Ecto neural progenitor cell (in vitro differentiated cells): ENCODE data around the gene COP1.

Source experiments
- DNase-seq: peaks from one replicate; pipeline ENCODE4 v3.0.0-alpha.2; 2018; ENCODE audit warnings: low spot score

COP1 gene

DNA sequence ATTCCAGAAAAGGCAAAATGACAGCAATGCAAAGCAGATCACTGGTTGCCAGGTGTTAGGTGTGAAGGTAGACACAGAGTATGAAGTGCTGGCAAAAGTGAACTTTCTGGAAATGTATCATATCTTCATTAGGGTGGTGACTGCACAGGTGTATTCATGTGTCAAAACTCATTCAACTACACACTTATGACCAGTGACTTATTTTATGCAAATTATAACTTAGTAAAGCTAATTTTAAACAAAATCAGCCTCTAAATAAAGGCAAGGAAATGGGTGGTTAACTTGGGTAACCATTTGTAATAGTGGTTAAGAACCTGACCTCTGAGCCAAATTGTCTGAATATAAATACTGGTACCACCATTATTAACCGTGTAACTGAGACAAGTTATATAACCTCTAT, 7.4 kb downstream of the COP1 start:
- no peak for DNase-seq

DNA sequence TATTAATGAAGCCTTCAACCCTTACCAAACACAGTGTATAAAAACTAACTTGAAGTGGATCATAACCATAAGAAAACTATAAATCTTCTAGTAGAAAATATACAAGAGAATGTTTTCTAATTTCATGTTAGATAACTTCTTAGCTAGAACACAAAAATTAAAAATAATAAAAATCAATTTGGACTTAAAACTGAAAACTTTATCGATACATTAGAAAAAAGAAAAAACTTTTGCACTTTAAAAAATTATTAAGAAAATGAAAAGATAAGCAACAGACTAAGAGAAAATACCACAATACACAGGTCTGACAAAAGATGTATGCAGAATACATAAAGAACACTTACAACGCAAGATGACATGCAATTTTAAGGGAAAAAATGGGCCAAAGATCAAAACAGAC, 8.7 kb downstream of the COP1 start:
- no peak for DNase-seq

DNA sequence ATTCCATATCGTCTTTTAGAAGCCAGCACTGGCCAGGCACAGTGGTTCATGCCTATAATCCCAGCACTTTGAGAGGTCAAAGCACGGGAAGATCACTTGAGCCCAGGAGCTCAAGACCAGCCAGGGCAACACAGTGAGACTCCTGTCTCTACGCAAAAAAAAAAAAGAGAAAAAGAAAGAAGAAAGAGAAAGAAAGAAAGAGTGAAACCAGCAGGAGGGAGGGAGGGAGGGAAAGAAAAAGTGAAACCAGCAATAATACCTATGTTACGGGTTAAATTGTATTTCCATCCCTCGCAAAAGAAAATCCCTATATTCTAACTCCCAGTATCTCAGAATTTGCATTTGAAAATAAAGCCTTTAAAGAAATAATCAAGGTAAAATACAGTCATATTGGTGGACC, 10.4 kb downstream of the COP1 start:
- no peak for DNase-seq

DNA sequence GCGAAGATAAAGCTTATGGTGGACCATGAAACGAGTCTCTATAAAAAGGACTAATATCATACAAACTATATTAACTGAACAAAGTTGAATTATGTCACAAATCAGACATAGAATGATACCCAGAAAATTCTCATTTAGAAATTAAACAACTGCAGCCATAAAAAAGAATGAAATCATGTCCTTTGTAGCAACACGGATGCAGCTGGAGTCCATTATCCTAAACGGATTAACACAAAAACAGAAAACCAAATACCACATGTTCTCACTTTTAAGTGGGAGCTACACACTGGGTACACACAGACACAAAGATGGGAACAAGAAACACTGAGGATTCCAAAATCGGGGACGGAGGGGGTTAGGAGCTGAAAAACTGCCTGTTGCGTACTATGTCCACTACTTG, 11.5 kb downstream of the COP1 start:
- no peak for DNase-seq

DNA sequence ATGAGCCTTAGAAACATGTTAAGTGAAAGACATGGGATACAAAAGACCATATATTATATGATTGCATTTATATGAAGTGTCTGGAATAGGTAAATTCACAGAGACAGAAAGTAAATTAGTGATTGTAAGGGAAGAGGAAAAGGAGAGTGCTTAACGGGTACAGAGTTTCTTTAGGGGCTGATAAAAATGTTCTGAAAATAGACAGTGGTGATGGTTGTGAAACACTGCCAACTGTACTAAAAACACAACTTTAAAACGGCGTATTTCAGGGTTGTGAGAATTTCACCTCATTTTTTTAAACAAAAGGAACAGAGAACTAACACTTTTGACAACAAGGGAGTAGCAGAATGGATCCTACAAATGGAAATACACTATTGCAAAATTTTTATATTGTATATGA, 13.4 kb downstream of the COP1 start:
- no peak for DNase-seq

DNA sequence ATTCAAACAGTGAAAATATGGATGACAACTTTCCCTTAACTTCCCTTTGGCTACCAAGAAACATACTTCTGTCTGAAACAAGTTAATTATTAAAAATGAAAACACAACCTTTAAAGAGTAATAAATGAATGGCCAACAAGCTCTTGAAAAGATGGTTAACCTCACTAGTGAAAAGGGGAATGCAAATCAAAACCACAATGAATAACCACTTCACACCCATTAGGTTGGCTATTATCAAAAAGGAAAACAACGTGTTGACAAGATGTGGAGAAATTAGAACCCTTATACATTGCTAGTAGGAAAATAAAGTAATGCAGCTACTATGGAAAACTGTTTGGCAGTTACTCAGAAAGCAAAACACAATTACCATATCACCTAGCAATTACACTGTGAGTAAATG, 14.1 kb downstream of the COP1 start:
- DNase-seq = no peak

DNA sequence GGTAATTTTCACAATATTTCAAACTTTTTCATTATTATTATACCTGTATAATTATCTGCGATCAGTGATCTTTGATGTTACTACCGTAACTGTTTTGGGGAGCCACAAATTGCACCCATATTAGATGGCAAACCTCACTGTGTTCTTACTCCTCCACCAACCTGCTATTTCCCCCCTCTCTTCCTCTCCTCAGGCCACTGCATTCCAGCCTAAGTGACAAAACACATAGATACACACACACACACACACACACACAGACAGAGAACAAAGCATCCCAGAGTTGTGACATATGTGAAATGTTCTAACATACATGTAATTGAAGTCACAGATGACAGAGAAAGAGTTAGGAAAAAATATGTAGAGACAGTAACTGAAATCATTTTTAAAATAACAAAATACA, 18.5 kb downstream of the COP1 start:
- no peak for DNase-seq

DNA sequence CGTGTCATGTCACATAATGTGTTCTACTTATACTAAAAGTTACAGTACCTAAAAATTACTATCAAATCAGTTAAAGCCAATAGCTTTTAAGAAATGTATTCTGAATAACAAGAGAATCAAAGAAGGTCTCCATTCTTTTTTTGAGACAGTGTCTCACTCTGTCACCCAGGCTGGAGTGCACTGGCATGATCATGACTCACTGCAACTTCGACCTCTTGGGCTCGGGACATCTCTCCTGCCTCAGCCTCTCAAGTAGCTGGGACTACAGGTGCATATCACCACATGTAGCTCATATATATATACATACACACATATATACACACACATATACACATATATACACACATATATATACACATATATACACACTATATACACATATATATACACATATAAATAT, 20.1 kb downstream of the COP1 start:
- DNase-seq = no peak

DNA sequence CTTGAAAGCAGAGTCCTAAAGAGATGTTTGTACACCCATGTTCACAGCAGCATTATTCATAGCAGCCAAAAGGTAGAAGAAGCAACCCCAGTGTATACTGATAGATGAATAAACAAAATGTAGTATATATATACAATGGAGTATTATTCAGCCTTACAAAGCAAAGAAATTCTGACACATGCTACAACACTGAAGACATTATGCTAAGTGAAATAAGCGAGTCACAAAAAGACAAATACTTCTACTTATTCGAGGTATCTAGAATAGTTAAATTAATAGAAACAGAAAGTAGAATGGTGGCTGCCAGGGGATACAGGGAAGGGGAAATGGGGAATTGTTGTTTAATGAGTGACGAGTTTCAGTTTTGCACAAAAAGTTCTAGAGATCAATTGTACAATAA, 23.5 kb downstream of the COP1 start:
- no peak for DNase-seq

DNA sequence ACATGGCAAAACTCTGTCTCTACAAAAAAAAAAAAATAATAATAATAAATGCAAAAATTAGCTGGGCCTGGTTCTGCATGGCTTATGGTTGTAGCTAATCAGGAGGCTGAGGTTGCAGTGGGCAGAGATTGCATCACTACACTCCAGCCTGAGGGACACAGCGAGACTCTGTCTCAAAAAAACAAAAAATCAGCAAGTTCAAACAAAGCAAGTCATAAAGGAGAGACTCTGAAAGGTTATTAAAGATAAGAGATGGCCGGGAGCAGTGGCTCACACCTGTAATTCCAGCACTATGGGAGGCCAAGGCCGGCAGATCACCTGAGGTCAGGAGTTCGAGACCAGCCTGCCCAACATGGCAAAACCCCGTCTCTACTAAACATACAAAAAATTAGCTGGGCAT, 28.8 kb downstream of the COP1 start:
- no peak for DNase-seq

DNA sequence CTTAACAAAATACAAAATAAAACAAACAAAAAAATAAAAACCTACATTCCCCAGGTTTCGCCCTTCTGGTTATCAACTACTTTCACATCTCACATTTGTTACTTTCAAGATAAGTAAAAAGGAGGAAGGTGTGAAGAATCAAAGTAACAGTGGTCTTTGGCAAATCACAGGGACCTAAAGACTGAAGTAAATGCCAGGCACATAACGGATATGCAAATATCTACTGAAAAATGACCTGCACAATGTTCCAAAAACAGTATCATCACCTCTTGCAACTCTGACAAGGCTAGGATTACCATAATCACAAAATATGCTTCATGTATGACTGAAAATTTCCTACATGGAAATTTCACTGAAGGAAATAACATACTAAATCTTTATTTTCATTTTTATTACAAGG, 29.3 kb downstream of the COP1 start:
- DNase-seq = no peak

DNA sequence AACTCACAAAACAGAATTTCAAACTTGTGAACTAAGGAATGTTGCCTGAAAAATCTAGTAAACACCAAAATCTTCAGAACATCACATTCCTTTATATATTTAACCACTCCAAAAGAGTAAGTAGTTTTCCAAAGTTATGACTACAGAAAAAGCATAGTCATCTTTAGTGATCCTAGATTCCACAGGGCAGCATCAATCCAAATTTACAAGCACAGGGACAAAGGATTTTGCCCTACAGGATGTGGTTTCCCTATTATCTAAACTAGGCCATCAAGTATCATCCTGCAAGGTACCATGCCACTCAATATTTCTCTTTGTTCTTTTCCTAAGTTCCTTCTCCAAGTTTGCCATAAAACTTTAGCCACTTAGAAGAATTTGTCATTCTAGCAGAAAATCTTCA, 33.0 kb downstream of the COP1 start:
- DNase-seq = no peak

DNA sequence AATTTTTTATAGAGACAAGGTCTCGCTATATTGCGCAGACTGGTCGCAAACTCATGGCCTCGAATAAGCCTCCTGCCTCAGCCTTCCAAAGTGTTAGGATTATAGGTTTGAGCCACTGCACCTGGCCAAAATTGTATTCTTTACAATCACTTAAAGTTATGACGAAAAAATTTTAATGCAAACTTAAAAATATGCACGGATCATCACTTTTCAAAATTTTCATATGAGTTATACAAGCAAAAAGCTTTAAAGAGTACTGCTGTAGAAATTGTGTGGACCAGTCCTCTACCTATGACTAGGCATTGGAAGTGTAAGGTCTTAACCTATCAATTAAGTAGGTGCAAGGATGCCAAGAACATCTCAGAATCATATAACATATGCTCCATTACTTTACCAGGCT, 34.9 kb downstream of the COP1 start:
- DNase-seq = no peak

DNA sequence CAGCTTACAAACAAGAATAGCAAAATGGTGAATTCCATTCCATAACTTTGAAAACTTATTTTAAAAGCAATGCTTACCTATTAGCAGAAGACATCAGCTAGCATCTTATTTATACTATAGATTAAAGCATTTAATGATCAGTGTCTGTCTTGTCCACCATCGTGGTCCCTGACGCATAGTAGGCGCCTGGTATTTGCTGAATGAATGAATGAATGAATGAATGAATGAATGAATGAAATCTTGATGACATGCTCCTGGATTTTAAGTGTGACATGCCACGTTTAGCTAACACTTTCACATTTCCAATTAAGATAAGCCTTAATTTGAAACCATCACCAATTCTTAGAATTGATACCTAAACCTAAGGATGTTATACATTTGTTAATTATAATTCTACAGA, 39.9 kb downstream of the COP1 start:
- no peak for DNase-seq

DNA sequence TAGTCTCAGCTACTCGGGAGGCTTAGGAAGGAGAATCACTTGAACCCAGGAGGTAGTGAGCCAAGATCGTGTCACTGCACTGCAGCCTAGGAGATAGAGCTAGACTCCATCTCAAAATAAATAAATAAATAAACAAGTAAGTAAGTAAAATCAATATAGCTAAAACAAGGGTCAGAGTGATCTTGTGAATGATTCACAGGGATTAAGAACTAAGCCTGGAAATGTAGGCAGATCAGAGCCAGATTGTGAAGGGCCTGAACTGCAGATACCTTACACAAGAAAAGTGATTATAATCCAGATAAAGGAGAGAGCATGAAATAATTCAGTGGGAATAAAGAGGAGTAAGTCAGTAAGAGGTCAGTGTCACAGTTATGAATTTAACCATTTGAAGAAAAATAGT, 41.5 kb downstream of the COP1 start:
- DNase-seq = no peak

DNA sequence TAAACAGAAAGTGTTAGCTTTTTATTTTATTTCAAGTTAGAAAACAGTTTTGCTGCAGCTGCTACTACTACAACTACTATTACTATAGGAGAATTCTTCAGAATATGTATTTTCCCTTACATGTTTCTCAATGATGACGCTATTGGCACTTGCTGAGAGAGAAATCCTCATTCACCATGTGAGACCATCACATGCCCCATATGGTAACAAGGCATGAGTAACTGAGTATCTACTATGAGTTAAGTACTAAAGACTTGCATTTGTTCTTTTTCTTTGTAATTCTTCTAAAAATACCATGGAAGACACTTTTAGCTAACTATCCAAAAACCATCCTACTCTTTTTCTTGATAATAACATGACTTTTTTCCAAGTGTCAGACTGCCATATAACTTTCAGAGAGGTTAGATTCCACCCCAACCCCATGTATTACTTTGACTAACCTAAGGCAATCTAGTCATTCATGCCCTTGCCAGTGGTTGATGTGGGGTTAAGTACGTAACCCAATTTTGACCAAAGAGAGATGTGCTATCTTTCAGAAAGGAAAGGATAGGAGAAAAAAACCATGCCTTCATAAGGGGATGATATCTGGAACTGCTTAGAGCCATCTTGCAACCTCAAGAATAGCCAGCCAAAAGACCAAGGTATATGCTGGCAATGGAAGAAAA, 42.9 kb downstream of the COP1 start:
- DNase-seq = no peak

DNA sequence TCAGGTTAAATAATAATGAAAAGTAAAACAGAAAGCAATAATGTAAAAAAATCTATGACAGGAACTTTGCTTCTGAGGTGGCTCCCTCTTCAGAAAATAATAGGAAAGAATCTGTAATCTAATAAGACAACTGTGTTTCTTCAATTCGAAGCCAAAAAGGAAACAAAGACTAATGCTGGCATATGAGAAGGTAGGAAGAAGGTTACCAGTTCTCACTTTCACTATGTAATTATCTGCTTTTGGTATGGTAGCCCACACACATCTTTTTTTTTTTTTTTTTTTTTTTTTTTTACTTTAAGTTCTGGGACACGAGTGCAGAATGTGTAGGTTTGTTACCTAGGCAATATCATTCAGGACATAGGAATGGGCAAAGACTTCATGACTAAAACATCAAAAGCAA, 47.1 kb downstream of the COP1 start:
- no peak for DNase-seq

DNA sequence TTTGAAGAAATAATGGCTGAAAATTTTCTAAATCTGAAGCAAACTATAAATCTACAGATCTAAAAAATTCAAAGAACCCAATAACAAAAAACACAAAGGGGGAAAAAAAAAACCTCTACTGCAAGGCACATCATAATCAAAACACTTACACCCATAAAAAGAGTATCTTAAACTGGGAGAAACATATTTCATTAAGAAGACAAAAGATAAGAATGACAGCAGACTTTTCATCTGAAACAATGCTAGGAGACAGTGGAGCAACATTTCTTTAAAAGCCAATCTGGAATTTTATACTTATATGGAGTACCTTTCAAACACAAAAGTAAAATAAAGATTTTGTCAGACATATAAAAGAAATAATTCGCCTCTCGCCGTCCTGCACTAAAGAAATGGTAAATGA, 49.1 kb downstream of the COP1 start:
- no peak for DNase-seq

DNA sequence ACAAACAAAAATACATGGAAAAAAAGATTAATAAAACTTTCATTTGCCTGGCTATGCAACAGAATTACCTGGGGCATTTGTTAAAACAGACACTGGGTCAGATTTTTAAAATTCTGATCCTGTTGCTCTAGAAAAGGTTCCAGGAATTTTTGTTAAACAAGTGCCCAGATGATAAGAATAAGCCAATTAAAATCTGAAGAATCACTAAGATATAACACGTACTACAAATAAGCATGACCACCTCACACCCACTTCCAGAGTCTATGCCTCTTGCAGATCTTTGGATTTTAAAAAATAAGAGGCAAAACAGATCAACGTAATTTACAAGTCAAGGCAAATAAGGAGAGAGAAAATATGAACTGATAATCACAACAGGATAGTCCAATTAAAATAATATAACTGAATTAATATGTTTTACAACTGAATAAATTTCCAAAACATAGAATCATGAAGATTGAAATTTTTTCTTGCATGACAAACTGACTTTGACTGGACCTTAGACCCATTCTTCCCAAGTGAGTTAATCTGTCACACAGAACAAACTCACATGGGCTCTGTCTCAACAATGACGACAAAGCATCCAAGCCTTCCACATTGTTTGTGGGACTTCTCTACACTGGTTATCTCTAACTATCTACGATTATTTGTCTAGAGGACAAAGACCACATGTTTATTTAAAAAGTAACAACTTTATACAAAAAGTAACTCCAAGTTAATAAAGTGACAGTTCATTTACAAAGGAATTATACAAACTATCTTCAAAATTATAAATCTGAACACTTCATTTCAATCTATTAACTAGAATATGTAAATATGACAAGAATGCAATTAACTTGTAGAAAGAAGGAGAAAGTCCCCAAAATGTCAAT, 56.9 kb downstream of the COP1 start:
- no peak for DNase-seq

DNA sequence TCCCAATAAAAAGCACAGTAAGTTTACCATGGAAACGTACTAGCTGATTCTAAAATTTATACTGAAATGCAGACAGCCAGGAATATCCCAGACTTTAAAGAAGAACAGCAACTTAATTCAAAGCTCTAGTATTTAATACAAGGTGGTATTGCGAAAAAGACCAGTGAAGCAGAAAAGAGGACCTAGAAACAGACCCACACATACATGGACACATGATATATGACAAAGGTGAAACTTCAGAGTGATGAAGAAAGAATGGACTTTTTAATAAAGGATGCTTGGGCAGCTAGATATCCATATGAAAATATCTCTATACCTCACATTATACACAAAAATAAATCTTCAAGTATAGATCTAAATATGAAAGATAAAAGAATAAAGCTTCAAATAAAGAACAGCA, 62.6 kb downstream of the COP1 start:
- DNase-seq = no peak

DNA sequence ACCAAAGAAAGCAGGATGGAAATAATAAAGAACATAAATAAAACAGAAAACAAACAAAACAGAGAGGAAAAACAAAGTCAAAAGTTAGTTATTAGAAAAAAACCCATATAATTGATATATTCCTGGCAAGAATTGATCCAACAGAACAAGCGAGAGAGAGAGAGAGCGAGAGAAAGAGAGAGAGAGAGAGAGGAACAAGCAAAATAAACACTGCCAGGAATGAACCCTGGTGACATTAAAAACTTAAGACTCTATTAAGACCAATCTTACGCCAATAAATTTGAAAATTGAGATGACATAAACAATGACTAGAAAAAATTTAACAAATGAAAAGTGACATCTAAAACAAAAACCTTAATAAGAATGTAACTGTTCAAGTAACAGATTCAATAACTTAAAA, 64.1 kb downstream of the COP1 start:
- DNase-seq = no peak

DNA sequence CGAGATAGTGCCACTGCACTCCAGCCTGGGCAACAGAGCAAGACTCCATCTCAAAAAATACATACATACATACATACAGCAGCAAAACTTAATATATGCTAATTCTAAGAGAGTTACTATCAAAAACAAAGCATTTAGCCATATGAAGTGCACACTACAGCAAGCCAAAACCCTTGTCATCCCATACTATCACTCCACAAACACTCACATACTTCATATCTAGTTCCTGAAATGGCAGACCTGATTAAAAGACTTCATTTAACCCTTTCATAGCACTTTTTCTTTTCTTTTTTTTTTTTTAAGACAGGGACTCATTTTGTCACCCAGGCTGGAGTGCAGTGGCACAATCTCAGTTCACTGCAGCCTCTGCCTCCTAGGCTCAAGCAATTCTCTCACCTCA, 65.6 kb downstream of the COP1 start:
- DNase-seq = no peak

DNA sequence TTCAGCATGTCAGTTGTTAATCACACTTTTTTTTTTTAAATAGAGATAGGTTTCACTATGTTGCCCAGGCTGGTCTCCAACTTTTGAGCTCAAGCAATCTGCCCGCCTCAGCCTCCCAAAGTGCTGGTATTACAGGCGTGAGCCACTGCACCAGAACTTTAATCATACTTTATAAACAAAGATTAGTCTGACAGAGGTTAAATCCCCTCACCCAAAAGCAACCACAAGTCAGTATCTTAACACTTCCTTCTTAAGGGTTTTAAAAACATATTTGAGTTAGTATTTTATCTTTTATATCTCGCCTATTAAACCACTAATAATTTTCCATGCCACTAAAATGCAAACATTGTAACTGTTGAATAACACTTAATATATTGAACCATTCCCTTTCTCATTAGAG, 70.2 kb downstream of the COP1 start:
- DNase-seq = no peak

DNA sequence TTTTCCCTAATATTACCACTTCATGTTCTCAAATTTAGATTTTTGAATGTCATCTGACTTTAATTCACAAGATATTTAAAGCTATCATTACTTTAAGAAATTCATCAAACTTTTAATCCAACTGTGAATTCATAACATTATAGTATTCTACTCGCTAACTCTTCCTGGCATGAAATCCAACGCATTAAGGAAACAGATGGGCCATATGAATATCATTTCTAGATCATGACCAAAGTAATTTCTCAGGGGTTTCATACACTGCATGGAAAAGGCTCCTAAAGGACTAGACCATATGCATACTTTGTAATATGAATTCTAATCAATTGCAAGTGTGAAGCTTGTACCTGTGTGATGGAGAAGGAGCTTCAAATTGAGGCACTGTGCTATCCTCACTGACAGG, 72.4 kb downstream of the COP1 start:
- no peak for DNase-seq
